ENCODE measurements around the gene FSD1L. TPM values are rescaled to one million over a fixed set of nuclear protein-coding genes. Genes with fewer than 3 reads are reported as not detected.
"Not testable (repeated sequence)": the region's sequence is repeated elsewhere in the genome, so short reads cannot be mapped to it uniquely, and the experiment has no call there.

The FSD1L gene
- total and polyA plus RNA-seq, 2 experiments from 2014 or later = 8.8 to 10.1 TPM

DNA sequence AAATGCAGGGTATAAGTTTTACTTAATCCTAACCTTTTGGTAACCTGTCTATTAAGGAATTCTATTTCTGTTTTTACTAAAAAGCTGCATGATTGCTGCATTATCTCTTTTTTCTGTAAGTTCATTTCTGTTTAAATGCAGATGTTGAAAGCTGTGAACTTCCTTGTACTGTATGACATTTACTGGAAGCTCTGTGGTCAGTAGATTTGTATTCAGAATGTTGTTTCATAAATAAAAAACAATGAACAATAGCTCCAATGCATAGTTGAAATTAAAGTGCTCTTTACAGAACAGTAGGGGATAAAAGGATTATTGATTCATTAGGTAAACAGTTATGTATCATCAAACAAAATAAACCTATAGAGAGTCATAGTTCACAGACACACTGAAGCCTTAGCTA is 63.6 kb downstream of the FSD1L start:
- H3K27me3 ChIP-seq = no peaks in the 10 kb centered on the region
- DNase-seq (ENCODE audit: low read depth in 1 of 2, low spot score in 1 of 2) = no peak
- H3K4me1 ChIP-seq (ENCODE audit: low read depth) = no peaks in the 10 kb centered on the region
- no peaks in the 10 kb centered on the region for H3K9me3 ChIP-seq (ENCODE audit: low read depth)
- TF ChIP-seq, protein P1, sequence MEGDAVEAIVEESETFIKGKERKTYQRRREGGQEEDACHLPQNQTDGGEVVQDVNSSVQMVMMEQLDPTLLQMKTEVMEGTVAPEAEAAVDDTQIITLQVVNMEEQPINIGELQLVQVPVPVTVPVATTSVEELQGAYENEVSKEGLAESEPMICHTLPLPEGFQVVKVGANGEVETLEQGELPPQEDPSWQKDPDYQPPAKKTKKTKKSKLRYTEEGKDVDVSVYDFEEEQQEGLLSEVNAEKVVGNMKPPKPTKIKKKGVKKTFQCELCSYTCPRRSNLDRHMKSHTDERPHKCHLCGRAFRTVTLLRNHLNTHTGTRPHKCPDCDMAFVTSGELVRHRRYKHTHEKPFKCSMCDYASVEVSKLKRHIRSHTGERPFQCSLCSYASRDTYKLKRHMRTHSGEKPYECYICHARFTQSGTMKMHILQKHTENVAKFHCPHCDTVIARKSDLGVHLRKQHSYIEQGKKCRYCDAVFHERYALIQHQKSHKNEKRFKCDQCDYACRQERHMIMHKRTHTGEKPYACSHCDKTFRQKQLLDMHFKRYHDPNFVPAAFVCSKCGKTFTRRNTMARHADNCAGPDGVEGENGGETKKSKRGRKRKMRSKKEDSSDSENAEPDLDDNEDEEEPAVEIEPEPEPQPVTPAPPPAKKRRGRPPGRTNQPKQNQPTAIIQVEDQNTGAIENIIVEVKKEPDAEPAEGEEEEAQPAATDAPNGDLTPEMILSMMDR (IDR thresholded peaks at IDR 0.05; ENCODE audit: low read depth, low read length) = no peak
- no peak overlapping the region for H3K4me3 ChIP-seq
- peaks cover 18% of the 10 kb centered on the region for H3K36me3 ChIP-seq
- no peak overlapping the region for H3K27ac ChIP-seq

DNA sequence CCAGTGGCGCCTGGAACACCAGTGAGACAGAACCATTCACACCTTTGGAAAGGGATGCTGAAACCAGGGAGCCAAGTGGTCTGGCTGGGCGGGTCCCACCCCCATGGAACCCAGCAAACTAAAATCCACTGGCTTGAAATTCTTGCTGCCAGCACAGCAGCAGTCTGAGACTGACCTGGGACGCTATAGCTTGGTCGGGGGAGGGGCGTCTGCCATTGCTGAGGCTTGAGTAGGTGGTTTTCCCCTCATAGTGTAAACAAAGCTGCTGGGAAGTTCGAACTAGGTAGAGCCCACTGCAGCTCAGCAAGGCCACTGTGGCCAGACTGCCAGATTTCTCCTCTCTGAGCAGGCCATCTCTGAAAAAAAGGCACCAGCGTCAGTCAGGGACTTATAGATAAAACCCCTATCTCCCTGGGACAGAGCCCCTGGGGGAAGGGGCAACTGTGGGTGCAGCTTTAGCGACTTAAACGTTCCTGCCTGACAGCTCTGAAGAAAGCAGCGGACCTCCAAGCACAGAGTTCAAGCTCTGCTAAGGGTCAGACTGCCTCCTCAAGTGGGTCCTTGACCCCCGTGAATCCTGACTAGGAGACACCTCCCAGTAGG is 68.1 kb downstream of the FSD1L start:
- Histone ChIP-seq H3K27ac (peak overlapping the region; percentile 60), H3K36me3 (peaks cover 13% of the 10 kb centered on the region), H3K27me3 (no peaks in the 10 kb centered on the region), H3K4me1 (ENCODE audit: low read depth) (no peaks in the 10 kb centered on the region), H3K4me3 (no peak overlapping the region), H3K9me3 (ENCODE audit: low read depth) (no peaks in the 10 kb centered on the region)
- DNase-seq (ENCODE audit: low read depth in 1 of 2, low spot score in 1 of 2) = peak in 1 of 2 donors; percentile 20
- TF ChIP-seq, protein P1 (IDR thresholded peaks at IDR 0.05; ENCODE audit: low read depth, low read length) = no peak

DNA sequence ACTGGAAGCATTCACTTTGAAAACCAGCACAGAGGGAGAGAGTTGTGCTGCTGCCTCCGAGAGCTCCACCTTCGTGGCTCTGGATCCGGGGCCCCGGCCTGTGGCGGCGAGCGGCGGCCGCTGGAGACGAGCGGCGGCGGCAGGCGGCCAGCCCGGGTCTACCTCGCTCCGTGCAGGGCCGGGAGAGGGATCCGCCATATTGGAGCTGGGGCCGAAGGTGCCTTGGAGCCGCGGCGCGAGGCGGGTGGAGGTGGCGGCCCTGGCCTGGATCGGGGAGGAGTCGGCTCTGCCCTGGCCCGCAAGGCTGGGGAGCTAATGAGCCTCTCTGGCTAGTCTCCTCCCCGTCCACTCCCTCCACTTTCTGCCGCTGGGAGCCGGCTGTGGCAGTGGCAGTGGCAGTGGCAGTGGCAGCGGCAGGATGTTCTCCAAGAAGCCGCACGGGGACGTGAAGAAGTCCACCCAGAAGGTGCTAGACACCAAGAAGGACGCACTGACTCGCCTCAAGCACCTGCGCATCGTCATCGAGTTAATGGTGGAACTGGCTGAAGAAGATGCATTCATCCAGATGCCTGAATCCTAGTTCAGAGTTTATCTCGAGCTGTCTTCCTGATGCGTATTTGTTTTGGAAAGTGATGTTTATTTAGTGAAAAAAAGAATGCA is 72.0 kb downstream of the FSD1L start:
- H3K4me1 ChIP-seq (ENCODE audit: low read depth); H3K9me3 ChIP-seq (ENCODE audit: low read depth); H3K36me3 ChIP-seq; H3K27me3 ChIP-seq: not testable (repeated sequence)
- peak; percentile 24 to 30 for DNase-seq (ENCODE audit: low read depth in 1 of 2, low spot score in 1 of 2)
- Histone ChIP-seq H3K27ac (peak overlapping the region; percentile 71), H3K4me3 (peak overlapping the region; percentile 21)

DNA sequence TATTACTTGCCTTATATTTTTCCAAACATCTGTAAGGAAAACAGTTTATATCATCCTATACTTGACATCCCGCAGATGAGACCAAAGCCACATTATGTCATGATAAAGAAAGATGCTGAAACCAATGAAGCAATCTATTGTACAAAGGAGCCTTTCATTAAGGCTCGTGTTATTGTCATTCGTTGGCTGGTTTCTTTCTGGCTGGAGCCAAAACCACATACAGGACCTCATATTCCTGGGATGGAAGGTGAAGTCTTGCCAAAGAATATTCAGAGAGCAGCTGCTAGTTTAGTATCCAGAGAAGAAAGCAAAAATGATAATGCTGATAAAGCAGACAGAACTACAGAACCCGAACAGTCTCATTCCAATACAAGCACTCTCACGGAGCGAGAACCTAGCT is 73.2 kb downstream of the FSD1L start:
- H3K4me3 ChIP-seq; H3K9me3 ChIP-seq (ENCODE audit: low read depth); H3K36me3 ChIP-seq; H3K27ac ChIP-seq; H3K4me1 ChIP-seq (ENCODE audit: low read depth); H3K27me3 ChIP-seq: not testable (repeated sequence)
- DNase-seq (ENCODE audit: low read depth in 1 of 2, low spot score in 1 of 2) = peak in 1 of 2 donors; percentile 58

DNA sequence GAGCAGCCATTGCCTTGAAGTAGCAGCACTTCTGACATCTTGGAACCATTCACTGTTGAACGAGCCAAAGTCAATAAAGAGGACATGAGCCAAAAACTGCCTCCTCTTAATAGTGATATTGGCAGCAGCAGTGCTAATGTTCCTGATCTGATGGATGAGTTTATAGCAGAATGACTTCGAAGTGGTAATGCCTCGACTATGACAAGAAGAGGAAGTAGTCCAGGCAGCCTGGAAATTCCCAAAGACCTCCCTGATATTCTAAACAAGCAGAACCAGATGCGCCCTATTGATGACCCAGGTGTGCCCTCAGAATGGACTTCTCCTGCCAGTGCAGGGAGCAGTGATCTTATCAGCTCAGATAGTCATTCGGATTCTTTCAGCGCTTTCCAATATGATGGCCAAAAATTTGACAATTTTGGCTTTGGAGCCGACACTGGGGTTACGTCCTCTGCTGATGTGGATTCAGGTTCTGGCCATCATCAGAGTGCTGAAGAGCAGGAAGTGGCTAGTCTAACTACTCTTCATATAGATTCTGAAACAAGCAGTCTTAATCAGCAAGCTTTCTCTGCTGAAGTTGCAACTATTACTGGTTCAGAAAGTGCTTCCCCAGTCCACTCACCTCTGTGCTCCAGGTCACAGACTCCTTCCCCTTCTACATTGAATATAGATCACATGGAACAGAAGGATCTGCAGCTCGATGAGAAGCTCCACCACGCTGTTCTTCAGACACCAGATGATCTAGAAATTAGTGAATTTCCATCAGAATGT is 75.0 kb downstream of the FSD1L start:
- H3K27ac ChIP-seq; H3K4me3 ChIP-seq; H3K4me1 ChIP-seq (ENCODE audit: low read depth); H3K36me3 ChIP-seq; DNase-seq (ENCODE audit: low read depth in 1 of 2, low spot score in 1 of 2); H3K27me3 ChIP-seq; H3K9me3 ChIP-seq (ENCODE audit: low read depth): not testable (repeated sequence)

DNA sequence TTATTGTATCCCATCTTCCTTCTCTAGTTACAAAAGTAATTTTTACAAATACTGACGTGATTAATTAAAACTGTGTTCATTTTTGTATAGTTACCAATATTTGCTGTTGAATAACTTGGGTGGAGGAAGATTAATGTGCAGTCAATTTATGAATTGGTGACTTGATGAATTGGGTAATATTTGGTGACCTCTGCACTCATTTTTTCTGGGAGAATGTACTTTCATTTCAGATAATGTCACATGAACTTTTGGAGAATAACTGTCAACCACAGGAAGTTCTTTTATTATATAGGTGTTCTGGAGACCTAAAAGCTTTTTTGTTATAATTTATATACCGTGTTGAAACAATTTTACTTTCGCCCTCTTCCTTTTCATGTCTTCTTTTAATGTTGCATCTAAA is 83.7 kb downstream of the FSD1L start:
- Histone ChIP-seq H3K4me3 (no peak overlapping the region), H3K27me3 (no peaks in the 10 kb centered on the region), H3K9me3 (ENCODE audit: low read depth) (no peaks in the 10 kb centered on the region), H3K36me3 (peaks cover 5% of the 10 kb centered on the region), H3K4me1 (ENCODE audit: low read depth) (no peaks in the 10 kb centered on the region), H3K27ac (no peak overlapping the region)
- TF ChIP-seq, protein P1 (IDR thresholded peaks at IDR 0.05; ENCODE audit: low read depth, low read length) = no peak
- no peak for DNase-seq (ENCODE audit: low read depth in 1 of 2, low spot score in 1 of 2)

Measured in cardiac muscle cell (in vitro differentiated cells and primary cell).